Neuron (in vitro differentiated cells): Measurements from ENCODE around the gene COMT.

Source experiments
- H2AFZ ChIP-seq: one replicate; pipeline ENCODE4 v1.6.1; 2013; ENCODE audit warnings: low read depth, mild to moderate bottlenecking, inconsistent platforms, low read length, moderate library complexity
- H3K27me3 ChIP-seq: one replicate; pipeline ENCODE4 v1.6.1; 2013; ENCODE audit warnings: low read length; ENCODE audit not compliant: insufficient read depth
- H3K36me3 ChIP-seq: one replicate; pipeline ENCODE4 v1.6.1; 2013; ENCODE audit warnings: low read length; ENCODE audit not compliant: insufficient read depth
- H3K4me1 ChIP-seq: one replicate; pipeline ENCODE4 v1.6.1; 2013; ENCODE audit warnings: low read length; ENCODE audit not compliant: insufficient read depth
- H3K4me3 ChIP-seq: 2 replicates; pipeline ENCODE4 v1.5.1; 2013; ENCODE audit warnings: mild to moderate bottlenecking, low read length, moderate library complexity
- H3K9me3 ChIP-seq: one replicate; pipeline ENCODE4 v1.6.1; 2013; ENCODE audit warnings: low read length

Gene COMT

DNA sequence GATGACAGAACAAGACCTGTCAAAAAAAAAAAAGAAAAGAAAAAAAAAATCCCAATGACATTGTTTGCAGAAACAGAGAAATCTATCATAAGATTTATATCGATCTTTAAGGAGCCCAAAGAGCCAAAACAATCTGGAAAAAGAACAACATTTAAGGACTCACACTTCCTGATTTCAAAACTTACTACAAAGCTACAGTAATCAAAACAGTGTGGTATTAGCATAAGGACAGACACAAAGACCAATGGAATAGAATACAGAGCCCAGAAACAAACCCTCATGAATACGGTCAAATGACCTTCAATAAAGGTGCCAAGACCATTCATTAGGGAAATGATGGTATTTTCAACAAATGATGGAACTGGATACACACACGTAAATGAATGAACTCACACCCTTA, 62.9 kb downstream of the COMT start:
- H3K4me3 ChIP-seq, result no peak overlapping the region
- peaks cover 31% of the 10 kb centered on the region for H3K4me1 ChIP-seq
- no peak overlapping the region for H2AFZ ChIP-seq
- H3K9me3 ChIP-seq, result peaks cover 2% of the 10 kb centered on the region
- no peaks in the 10 kb centered on the region for H3K27me3 ChIP-seq
- no peaks in the 10 kb centered on the region for H3K36me3 ChIP-seq

DNA sequence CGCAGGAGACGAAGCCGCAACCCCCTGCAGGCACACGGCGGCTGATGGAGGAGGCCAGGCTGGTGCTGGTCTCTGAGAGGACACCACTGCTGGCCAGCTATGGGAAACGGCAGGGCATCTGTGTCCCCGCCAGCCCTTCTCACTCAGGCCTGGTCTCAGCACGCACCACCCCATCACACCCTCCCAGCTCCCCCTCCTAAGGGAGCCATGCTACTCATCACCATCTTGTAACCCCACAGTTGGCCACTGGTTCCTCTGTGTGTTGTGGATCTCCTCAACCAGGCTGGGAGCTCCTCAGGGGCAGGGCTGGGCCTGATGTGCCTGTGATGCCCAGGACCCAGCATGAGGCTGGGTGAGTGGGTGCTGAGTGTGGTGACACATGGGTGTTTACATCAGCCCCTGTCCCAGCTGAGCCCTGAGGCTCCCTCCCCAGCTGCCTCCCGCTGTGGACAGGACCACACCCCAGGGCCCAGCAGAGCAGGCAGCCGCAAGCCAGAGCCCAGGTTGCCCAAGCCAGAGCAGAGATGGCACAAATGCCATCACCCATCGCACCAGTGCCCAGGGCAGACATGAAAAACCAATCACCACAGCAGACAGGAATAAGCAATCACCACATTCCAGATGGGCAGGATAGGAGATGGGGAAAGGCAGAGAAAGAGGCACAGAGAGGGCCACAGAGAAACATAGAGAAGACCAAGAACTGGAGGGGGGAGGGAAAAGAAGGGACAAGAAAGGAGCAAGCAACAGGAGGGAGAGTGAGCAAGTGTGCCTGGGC, 66.8 kb downstream of the COMT start:
- Histone ChIP-seq H2AFZ (no peak overlapping the region), H3K4me3 (no peak overlapping the region), H3K4me1 (peaks cover 4% of the 10 kb centered on the region), H3K27me3 (no peaks in the 10 kb centered on the region), H3K36me3 (no peaks in the 10 kb centered on the region), H3K9me3 (peaks cover 2% of the 10 kb centered on the region)

DNA sequence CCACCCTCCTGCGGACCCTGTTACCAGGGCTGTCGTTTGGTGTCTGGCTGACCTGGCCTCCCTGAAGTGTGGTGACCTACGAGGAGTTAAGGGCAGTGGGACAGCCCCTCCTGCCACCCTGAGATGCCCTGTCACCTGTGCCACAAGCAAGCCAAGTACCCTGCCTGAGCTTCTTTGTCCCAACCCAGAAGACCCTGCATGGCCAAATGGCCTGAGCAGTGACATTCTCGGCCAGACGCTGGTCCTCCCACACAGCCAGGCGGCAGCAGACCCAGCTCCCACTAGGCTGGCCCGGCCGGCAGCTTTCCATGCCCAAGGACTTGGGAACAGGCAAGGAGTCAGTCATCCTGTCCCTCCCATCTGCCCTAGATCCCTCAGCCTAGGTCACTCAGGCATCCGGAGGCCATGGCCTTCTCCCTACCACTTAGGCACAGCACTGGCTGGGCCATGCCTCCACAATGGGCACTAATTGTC, 67.5 kb downstream of the COMT start:
- Histone ChIP-seq H3K4me1 (peaks cover 4% of the 10 kb centered on the region), H3K4me3 (no peak overlapping the region), H3K27me3 (no peaks in the 10 kb centered on the region), H3K9me3 (peaks cover 2% of the 10 kb centered on the region), H2AFZ (no peak overlapping the region), H3K36me3 (no peaks in the 10 kb centered on the region)

DNA sequence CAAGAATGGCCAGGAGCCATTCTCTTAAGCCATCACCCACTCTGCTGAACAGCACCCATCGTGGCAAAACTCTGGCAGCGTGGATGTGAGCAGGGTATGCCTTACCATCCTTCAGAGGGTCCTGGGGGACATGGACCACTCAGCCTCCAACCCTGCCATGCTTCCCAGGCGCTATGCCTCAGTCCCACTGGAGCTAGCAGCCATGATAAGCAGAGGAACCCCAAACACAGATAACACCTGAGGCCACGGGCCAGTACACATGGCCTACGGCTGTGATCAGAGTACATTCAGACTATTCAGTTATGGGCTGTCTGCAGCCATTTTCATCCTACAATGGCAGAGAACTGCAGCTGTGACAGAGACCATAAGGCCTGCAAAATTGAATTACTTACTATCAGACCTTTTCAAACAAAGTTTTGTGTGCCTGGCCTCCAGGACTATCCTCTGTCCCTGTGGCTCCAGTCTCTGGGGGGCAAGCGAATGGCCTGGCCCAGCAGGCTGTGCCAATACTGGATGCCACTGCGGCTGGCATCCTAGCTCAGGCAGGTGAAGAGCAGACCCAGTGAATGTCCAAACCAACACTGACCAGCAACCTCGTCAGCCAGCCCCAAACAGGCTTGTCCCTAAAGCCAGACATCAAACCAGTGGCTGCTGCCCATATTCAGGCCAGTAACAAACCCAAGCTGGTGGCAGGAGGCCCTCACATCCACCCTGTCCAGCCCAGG, 68.2 kb downstream of the COMT start:
- Histone ChIP-seq H3K4me1 (peaks cover 4% of the 10 kb centered on the region), H3K9me3 (no peaks in the 10 kb centered on the region), H3K27me3 (no peaks in the 10 kb centered on the region), H3K4me3 (no peak overlapping the region), H2AFZ (no peak overlapping the region), H3K36me3 (no peaks in the 10 kb centered on the region)

DNA sequence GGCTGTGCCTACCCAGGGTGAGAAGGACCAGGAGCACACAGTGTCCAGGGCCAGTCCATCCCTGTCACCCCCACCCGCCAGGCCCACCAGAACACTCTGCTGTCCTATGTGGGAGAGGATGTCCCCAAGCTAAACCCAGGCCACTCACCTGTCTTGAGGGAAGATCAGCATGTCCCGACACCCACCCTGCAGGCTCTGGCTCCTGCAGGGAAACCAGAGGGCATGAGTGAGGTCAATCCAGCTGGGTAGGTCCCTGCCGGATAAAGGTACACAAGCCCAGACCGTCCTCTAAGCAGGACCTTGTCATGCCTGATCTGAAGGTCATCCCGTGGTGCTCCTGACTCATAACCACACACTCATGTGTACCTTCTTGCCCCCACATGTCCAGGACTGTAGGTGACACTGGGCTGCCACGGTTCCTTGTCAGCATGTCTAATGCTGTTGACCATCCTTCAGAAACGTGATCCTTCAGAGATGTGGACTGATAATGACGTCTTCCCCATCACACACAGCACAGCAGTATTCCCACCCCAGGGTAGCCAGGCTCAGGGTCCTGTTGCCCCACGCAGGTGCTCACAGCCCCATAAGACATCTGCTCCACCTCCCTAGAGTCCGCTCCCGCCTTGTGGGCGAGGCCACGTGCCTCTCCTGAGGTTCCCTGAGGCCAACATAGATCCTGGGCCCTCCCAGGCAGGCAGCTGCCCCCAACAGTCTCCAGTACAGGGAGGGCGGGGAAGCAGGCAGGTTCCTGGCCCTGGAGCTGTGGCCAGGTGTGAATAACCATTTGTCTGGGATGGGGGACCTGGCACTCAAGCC, 68.9 kb downstream of the COMT start:
- no peaks in the 10 kb centered on the region for H3K36me3 ChIP-seq
- no peaks in the 10 kb centered on the region for H3K9me3 ChIP-seq
- peaks cover 7% of the 10 kb centered on the region for H3K4me1 ChIP-seq
- no peak overlapping the region for H2AFZ ChIP-seq
- H3K27me3 ChIP-seq, result peaks cover 4% of the 10 kb centered on the region
- no peak overlapping the region for H3K4me3 ChIP-seq

DNA sequence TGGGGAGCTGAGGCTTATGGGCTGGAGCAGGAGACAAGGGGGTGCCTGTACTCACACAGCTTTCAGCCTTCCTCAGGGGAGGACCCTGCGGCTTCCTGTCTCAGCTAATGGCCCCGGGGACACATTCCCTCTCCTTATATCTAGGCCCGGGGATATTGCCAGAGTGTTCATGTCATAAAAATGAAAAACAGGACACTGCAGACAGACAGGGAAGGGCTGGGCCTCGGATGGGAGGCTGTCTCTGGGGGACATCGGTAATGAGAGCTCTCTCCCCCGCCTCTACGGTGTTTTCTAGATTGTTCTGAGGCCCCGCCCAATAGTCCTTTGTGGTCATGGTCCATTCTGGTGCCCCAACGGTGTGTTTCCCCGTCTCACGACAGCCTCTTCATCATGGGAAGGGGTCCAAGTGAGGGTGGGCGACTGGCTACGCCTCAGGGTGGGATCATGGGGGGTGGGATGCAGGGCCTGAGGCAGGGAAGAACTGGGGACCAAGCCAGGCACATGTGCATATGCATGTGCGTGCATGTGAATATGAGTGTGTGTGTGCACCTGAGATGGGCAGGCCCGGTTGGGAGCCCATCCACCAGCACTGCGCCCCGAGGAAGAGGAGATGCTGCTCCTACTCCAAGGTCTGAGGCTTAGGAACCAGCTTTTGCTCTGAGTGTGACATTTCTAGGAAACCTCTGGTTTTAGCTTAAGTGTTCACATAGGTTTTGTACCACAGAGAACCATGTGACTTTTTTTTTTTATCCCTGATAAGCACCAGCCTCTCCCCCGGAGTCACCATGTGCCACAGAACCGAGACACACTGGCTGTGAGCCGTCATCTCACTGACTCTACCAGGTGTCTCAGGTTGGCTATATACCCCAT, 69.8 kb downstream of the COMT start:
- H3K4me3 ChIP-seq, result no peak overlapping the region
- H2AFZ ChIP-seq, result no peak overlapping the region
- H3K27me3 ChIP-seq, result peaks cover 5% of the 10 kb centered on the region
- H3K9me3 ChIP-seq, result no peaks in the 10 kb centered on the region
- no peaks in the 10 kb centered on the region for H3K36me3 ChIP-seq
- H3K4me1 ChIP-seq, result peaks cover 7% of the 10 kb centered on the region

DNA sequence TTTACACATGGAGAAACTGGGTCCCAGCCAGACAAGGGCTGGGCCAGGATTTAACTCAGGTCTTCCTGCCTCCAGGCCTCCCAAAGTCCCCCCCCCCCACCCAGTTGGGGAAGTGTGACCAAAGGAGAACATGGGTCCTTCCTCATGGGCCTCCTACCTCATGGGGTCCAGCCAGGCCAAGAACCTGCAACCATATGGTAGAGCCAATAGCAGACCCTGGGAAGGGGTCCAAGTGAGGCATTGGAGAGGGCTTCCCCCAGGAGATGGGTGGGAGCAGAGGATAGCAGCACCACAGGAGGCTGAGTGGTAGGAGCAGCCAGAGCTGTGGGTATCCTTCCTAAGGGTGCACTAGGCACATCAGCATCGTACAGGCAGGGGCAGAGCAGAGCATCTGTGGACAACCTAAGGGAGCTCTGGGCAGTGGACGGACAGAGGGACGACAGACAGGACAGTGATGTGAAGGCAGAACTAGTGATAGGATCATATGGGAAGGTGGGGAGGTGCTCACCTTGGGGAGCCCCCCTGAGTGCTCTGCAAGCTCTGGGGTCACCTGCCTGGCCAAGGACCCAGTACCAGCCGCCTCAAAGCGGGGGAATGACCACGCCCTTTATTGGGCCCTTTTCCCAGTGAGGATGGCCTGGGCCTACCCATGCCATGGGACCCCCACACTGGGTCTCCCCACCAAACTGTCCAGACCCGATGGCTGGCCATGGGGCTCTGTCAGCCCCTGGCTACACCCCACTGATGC, 70.6 kb downstream of the COMT start:
- Histone ChIP-seq H3K27me3 (peaks cover 6% of the 10 kb centered on the region), H3K36me3 (no peaks in the 10 kb centered on the region), H3K4me1 (peaks cover 9% of the 10 kb centered on the region), H3K9me3 (no peaks in the 10 kb centered on the region), H3K4me3 (no peak overlapping the region), H2AFZ (no peak overlapping the region)

DNA sequence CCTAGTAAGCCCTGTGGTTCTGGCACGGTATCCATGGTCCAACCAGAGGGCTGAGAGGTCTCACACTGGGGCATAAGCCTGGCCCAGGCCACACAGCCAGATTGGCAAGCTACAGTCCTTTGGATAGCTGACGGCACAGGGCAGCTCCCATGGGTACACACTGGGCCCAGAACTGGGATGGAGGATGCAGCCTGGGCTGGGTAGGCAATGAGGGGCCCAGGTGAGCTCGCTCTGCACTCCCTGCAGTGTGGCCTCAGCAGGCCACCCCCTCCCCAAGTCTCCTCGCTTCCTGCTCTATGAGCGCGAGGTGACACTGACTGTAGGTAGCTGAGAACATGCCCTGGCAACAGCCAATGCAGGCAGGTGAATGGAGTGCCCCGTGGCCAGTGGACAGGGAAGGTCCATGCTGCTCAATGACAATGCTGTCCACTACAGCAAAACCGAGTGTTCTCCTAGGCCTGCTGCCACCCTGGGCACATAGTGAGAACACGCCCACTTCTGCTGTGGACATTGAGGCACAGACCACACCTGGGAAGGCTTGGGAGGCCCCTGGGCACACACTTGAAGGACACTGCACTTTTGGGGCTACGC, 71.3 kb downstream of the COMT start:
- Histone ChIP-seq H2AFZ (no peak overlapping the region), H3K9me3 (no peaks in the 10 kb centered on the region), H3K4me3 (no peak overlapping the region)

DNA sequence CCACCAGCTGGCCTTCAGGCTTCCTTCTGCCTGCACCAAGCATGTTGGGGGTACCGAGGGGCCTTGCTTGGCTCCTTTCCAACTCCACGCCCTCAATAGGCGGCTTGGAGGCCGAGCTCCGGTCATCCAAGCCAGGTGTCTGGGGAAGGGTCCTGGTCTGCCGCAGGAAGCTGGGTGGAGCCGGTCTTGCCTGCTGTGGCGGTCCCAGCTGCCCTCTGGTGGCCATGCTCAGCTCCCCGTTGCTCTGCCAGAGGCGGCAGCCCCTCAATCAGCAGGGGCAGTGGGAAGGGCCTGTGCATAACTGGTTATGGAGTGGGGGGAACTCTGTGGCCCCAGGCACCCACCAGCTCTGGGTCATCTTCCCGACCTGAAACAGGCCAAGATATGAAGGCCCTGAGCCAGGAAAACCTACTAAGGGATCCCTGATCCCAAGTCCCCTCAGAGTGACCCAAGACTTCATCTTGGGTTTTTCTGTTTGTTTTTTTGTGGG, 71.9 kb downstream of the COMT start:
- no peaks in the 10 kb centered on the region for H3K9me3 ChIP-seq
- H3K36me3 ChIP-seq, result no peaks in the 10 kb centered on the region
- H3K4me3 ChIP-seq, result no peak overlapping the region
- H3K4me1 ChIP-seq, result peaks cover 14% of the 10 kb centered on the region
- H3K27me3 ChIP-seq, result peaks cover 19% of the 10 kb centered on the region
- no peak overlapping the region for H2AFZ ChIP-seq

More for the DNA sequence above, 71.3 kb downstream of the COMT start:
- peaks cover 14% of the 10 kb centered on the region for H3K4me1 ChIP-seq
- no peaks in the 10 kb centered on the region for H3K36me3 ChIP-seq
- peaks cover 13% of the 10 kb centered on the region for H3K27me3 ChIP-seq

DNA sequence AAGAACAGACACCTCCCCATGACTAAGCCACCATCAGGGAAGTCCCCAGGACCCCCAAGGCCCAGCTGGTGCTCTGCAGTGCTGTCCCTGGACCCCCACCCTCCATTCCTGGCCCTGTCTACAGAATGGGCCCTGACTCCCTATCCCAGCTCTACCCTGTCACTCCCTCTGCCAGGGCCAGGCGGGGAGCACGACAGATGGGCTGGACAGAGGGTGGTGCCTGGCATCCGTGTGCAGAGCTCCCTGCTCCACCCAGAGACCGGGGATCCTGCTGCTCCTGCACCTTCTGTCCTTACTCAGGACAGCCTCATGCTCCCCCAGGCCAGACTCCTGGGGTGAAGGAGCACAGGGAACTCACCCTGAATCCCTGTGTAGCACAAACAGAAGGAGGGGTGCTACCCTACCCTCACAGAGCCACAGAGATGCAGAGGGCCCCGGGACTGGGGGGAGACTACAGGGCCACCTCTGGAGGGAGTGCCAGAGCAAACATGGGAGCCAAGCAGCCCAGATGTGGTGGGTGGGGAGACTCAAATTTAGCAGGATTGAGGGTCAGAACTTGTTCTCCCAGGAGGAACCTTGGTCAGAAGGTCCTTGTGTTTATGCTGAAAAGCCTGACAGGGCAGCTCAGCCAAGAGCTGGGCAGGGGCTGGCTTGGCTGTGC, 73.1 kb downstream of the COMT start:
- Histone ChIP-seq H3K4me1 (peaks cover 14% of the 10 kb centered on the region), H3K9me3 (no peaks in the 10 kb centered on the region), H3K27me3 (peaks cover 28% of the 10 kb centered on the region), H3K4me3 (no peak overlapping the region), H3K36me3 (no peaks in the 10 kb centered on the region), H2AFZ (no peak overlapping the region)

DNA sequence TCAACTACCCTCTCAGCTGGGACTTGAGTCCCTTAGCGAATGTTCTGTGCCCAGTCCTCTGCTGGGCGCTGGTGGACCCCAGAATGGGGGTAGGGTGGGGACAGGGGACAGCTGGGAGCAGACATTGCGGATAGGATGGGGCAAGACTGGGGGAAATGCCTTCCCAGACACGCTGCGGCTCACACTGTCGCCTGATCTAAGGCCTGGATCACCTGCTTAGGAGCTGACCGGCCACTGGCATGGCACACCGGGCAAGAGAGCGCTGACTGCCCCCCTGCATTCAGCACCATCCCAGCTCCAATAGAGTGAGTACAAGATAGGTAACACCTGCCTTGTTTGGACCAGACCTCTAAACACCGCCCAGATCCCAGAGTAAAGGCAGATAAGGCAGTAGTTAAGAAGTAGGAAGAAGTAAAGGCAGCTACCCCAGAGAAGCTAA, 73.6 kb downstream of the COMT start:
- Histone ChIP-seq H3K4me3 (no peak overlapping the region), H3K27me3 (peaks cover 33% of the 10 kb centered on the region), H3K4me1 (peaks cover 14% of the 10 kb centered on the region), H3K36me3 (no peaks in the 10 kb centered on the region), H2AFZ (no peak overlapping the region), H3K9me3 (no peaks in the 10 kb centered on the region)
